ENCODE results near the gene CCL15.
"Not testable (repeated sequence)": the region's sequence is repeated elsewhere in the genome, so short reads cannot be mapped to it uniquely, and the experiment has no call there.

The CCL15 gene, protein sequence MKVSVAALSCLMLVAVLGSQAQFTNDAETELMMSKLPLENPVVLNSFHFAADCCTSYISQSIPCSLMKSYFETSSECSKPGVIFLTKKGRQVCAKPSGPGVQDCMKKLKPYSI

GRCh38 chr17:36001110-36001771, at the start of gene CCL15:
Gene CCL15 (minus strand): TSS chr17:36001553. CDS start chr17:36001492, 61 bp downstream.
- no peak for DNase-seq (ENCODE audit: low read depth)

DNA sequence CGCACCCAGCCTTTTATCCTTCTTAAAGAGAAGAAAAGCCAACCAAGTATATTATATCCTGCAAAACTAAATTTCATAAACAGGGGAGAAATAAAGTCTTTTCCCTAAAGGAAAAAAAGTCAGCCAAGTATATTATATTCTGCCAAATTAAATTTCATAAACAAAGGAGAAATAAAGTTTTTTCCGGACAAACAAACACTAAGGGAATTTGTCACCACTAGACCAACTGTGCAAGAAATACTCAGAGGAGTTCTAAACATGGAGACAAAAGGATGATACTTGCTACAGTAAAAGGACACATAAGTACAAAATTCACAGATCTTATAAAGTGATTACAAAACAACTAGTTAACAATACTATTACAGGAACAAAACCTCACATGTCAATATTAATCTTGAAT, 48.3 kb upstream of the CCL15 start:
- no peak for DNase-seq (ENCODE audit: low read depth)

GRCh38 chr17:36048066-36048465, 46.7 kb upstream of the CCL15 start:
- DNase-seq (ENCODE audit: low read depth): no peak

DNA sequence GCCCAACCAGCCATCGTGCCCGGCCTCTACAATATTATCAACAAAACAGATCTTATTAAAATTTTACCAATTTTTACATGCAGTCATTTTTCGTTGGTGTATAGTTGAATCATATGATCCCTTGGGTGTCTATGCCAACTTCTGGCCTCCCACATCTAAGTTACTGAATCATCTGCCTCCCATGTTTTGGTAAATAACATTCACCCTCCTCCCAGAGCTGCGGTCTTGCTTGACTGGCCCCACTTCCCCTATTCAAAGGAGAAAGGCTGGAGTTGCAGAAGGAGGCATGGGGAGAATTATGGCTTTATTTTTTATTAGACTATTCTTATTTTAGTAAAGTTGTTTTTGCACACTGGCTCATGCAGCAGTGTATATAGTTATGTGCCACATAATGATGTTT, 34.9 kb upstream of the CCL15 start:
- DNase-seq (ENCODE audit: low read depth): no peak

- DNase-seq (ENCODE audit: low read depth): no peak
Measured at GRCh38 chr17:36034127-36034526, 32.8 kb upstream of the CCL15 start.

GRCh38 chr17:36030956-36031355, 29.6 kb upstream of the CCL15 start:
- no peak for DNase-seq (ENCODE audit: low read depth)

- DNase-seq (ENCODE audit: low read depth): no peak
Measured at GRCh38 chr17:36027761-36028160, 26.4 kb upstream of the CCL15 start.

GRCh38 chr17:36024106-36024869, 22.9 kb upstream of the CCL15 start:
- no peak for DNase-seq (ENCODE audit: low read depth)

DNA sequence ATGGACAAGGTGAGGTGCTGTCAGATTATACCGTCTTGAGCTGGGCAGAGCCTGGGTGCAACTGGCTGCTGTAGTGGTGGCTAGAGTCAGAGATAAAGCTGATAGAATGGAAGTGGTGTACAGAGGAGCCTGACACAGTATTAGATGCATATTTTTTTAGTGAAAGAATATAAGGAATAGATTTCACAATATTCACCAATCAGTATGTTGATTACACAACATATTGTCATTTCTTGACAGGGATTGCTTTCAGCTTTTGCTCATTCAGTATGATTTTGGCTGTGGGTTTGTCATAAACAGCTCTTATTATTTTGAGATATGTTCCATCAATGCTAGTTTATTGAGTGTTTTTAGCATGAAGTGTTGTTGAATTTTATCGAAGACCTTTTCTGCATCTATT, 18.1 kb upstream of the CCL15 start:
- DNase-seq (ENCODE audit: low read depth): no peak

DNA sequence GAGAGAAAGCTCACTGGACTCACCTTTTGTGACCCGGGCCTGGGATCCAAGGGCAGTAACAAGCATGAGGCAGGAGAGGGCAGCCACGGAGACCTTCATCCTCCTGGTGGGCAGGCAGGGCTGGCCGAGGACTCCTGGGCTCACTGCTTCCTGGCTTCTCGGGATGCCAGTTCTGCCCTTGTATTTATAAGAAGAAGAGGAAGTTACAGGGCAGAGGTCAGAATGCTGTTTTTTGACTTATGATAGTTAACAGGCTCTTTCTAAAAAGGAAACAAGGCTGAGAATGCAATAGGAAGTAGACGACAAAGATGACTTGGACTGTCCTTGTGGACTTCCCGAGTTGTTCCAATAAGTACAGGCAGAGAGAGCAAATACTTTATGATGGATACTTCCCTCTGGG, 16.4 kb upstream of the CCL15 start, which contains the start of gene CCL23:
CCL23 (minus strand) TSS at position 174 of the 400 bp plus-strand sequence; CDS start at position 99, 75 bp downstream.
- no peak for DNase-seq (ENCODE audit: low read depth)

DNA sequence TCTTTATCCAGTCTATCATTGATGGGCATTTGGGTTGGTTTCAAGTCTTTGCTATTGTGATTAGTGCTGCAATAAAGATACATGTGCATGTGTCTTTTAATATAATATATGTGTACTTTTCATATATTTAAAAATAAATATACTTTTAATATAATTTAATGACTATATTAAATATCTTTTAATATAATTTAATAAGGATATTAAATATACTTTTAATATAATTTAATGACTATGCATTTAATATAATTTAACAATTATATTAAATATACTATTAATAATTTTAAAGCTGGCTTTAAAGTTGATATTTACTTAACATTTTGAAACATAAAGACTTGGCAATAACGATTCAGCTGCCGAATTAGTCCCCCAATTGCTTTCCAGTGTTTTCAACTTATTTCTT, 15.2 kb upstream of the CCL15 start:
- no peak for DNase-seq (ENCODE audit: low read depth)

- not testable (repeated sequence) for DNase-seq (ENCODE audit: low read depth)
Measured at GRCh38 chr17:36015895-36016294, 14.5 kb upstream of the CCL15 start.

DNA sequence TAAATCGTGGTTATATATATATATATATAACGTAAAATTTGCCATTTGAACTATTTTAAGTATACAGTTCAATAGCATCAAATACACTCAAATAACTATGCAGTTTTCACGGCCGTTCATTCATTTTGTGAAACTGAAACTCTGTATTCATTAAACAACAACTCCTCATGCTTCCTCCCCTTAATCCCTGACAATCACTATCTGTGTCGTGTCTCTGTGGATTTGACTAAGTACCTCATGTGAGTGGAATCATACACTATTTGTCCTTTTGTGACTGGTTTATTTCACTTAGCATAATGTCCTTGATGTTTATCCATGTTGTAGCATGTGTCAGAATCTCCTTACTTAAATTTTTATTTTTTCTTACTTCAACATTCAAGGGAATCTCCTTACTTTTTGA, 13.6 kb upstream of the CCL15 start:
- no peak for DNase-seq (ENCODE audit: low read depth)

- no peak for DNase-seq (ENCODE audit: low read depth)
Measured at GRCh38 chr17:36011201-36011600, 9.8 kb upstream of the CCL15 start.

DNA sequence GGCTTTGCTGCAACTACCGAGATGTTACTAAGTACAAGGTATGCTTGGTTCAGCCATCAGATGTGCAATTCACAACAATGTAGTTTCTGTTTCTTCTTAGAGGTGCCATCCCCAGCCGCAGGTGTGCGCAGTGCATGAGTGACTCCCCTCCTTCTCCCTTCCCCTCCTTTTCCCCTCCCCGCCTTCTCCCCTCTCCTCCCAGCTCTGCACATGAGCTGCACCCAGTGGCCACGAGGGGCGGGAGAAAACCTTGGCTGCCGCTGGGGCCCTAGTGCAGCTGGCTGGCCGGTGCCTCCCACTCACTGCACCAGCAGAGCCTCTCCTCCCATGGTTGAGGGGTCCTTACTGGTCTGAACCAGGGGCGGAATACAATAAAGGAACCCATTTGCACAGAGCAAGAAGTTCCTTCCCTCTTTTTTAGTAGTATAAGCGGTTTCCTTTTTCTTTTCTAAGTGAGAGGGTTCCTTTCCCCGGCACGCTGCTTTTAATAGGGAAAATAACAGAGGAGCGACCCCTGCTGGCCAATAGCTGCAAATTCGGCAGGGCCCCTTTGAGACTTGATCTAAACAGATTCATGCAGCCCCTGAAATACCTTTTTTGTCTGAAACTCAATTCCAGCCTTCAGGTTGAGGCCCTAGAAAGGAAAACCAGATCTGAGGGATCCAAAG, 7.8 kb upstream of the CCL15 start:
- no peak for DNase-seq (ENCODE audit: low read depth)

GRCh38 chr17:36004594-36005108, 3.3 kb upstream of the CCL15 start:
- DNase-seq (ENCODE audit: low read depth): no peak

- DNase-seq (ENCODE audit: low read depth): no peak
Measured at GRCh38 chr17:36002631-36003030, 1.3 kb upstream of the CCL15 start.

GRCh38 chr17:36001862-36002603, 680 bp upstream of the CCL15 start:
- DNase-seq (ENCODE audit: low read depth): no peak

DNA sequence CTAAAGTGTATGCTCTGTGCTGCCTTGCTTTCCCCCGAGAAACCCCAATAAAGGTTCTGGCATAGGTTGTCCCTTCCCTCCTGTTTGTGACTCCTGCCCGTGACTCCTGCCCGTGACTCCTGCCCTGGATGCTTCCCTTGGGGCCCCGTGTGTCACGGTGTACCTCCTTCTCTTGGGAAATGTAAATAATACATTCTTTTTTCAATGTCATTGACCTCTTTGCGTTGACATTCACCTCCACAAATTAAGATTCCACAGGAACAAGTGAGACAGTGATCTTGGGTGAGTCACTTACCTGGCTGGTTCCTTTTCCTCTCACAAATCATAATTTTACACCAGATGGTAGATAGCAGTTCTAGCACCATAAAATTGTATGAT, 632 bp downstream of the CCL15 start:
- DNase-seq (ENCODE audit: low read depth): no peak

- no peak for DNase-seq (ENCODE audit: low read depth)
Measured at GRCh38 chr17:35998756-35999155, 2.6 kb downstream of the CCL15 start.

DNA sequence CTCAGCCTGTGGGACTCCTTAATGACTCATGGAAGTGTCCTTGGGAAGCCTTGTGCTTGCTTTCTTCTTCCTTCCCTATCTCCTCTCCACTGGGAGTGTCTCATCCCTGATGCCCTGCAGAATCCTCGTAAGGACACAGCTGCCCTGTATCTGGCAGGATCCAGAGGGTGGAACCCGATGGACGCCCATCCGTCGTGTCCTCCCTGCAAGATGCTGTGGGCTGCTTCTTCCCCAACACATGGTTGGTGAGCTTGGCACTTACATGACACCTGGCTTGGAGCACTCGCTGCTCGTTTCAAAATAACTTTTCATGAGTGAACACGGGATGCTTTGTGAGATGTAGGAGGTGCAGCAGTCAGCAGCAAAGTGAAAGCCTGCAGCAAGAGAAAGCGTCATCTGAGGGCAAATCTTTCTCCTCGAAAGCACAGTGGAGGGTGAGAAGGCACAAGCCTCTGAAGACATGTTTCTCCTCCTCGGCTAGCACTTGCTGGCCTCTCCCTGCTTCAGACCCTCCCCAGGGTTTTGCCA, 3.3 kb downstream of the CCL15 start:
- no peak for DNase-seq (ENCODE audit: low read depth)

- not testable (repeated sequence) for DNase-seq (ENCODE audit: low read depth)
Measured at GRCh38 chr17:35995346-35995745, 6.0 kb downstream of the CCL15 start.

Data from activated T-cell treated with anti-CD3 and anti-CD28 coated beads for 48 hours (primary cell).